SK-N-SH treated with all-trans-retinoic acid at 6 μM for 48 hours (cell line): ENCODE results near the gene UIMC1.

Experiments used
- ATAC-seq: fragments of 200-7000 bp; cut with Tn5 transposase; 3 replicates; pipeline ENCODE4 v1.9.1; 2020; ENCODE audit warnings: mild to moderate bottlenecking, moderate library complexity
- ARNTL ChIP-seq: fragments of 450-650 bp; formaldehyde crosslinking; IDR thresholded peaks from 2 replicates; pipeline ENCODE4 v1.5.0; 2020; ENCODE audit warnings: low read depth, mild to moderate bottlenecking, moderate library complexity, borderline replicate concordance
- BACH2 ChIP-seq: fragments of 250-450 bp; sonication (Bioruptor Pico); IDR thresholded peaks from 2 replicates; pipeline ENCODE4 v1.9.0; 2021; ENCODE audit warnings: mild to moderate bottlenecking, borderline replicate concordance
- CREB5 ChIP-seq: fragments of 250-450 bp; sonication (Bioruptor Pico); IDR thresholded peaks from 2 replicates; pipeline ENCODE4 v1.5.1; 2020; ENCODE audit warnings: low read depth, mild to moderate bottlenecking, moderate library complexity
- CSDC2 ChIP-seq: fragments of 250-450 bp; sonication (Bioruptor Pico); IDR thresholded peaks from 2 replicates; pipeline ENCODE4 v1.5.0; 2020; ENCODE audit warnings: mild to moderate bottlenecking, moderate library complexity
- CSRNP3 ChIP-seq: fragments of 250-450 bp; sonication (Bioruptor Pico); IDR thresholded peaks from 2 replicates; pipeline ENCODE4 v1.5.1; 2021; ENCODE audit warnings: mild to moderate bottlenecking, moderate library complexity
- ESRRG ChIP-seq: fragments of 250-450 bp; sonication (Bioruptor Pico); IDR thresholded peaks from 2 replicates; pipeline ENCODE4 v1.6.1; 2021; ENCODE audit warnings: mild to moderate bottlenecking
- GLIS3 ChIP-seq: fragments of 250-450 bp; sonication (Bioruptor Pico); IDR thresholded peaks from 2 replicates; pipeline ENCODE4 v1.5.0; 2020; ENCODE audit warnings: mild to moderate bottlenecking, moderate library complexity
- ISL1 ChIP-seq: fragments of 250-450 bp; sonication (Bioruptor Pico); IDR thresholded peaks from 2 replicates; pipeline ENCODE4 v2.1.2; 2022; ENCODE audit warnings: mild to moderate bottlenecking, moderate library complexity
- OSR1 ChIP-seq: fragments of 250-450 bp; sonication (Bioruptor Pico); IDR thresholded peaks from 2 replicates; pipeline ENCODE4 v1.8.0; 2022; ENCODE audit warnings: moderate library complexity, mild to moderate bottlenecking, inconsistent platforms
- PATZ1 ChIP-seq: fragments of 250-450 bp; sonication (Bioruptor Pico); IDR thresholded peaks from 2 replicates; pipeline ENCODE4 v1.8.0; 2020; ENCODE audit warnings: mild to moderate bottlenecking, moderate library complexity, borderline replicate concordance
- POU6F1 ChIP-seq: fragments of 250-450 bp; sonication (Bioruptor Pico); IDR thresholded peaks from 2 replicates; pipeline ENCODE4 v1.8.0; 2021; ENCODE audit warnings: low read depth, mild to moderate bottlenecking, moderate library complexity, borderline replicate concordance
- PPARA ChIP-seq: fragments of 250-450 bp; sonication (Bioruptor Pico); IDR thresholded peaks from 2 replicates; pipeline ENCODE4 v1.5.0; 2020; ENCODE audit warnings: mild to moderate bottlenecking, borderline replicate concordance
- RARB ChIP-seq: fragments of 250-450 bp; sonication (Bioruptor Pico); IDR thresholded peaks from 2 replicates; pipeline ENCODE4 v1.8.0; 2021; ENCODE audit warnings: mild to moderate bottlenecking, moderate library complexity
- SNAI2 ChIP-seq: fragments of 250-450 bp; sonication (Bioruptor Pico); IDR thresholded peaks from 2 replicates; pipeline ENCODE4 v1.5.0; 2020; ENCODE audit warnings: mild to moderate bottlenecking, moderate library complexity
- TCF4 ChIP-seq: fragments of 250-450 bp; sonication (Bioruptor Pico); IDR thresholded peaks from 2 replicates; pipeline ENCODE4 v1.8.0; 2021; ENCODE audit warnings: mild to moderate bottlenecking, moderate library complexity, borderline replicate concordance
- TOX ChIP-seq: fragments of 250-450 bp; sonication (Bioruptor Pico); IDR thresholded peaks from 2 replicates; pipeline ENCODE4 v1.8.0; 2021; ENCODE audit warnings: mild to moderate bottlenecking, moderate library complexity, borderline replicate concordance
- TSHZ2 ChIP-seq: fragments of 250-450 bp; sonication (Bioruptor Pico); IDR thresholded peaks from 2 replicates; pipeline ENCODE4 v1.5.0; 2020; ENCODE audit warnings: mild to moderate bottlenecking, moderate library complexity
- ZC3H10 ChIP-seq: fragments of 250-450 bp; sonication (Bioruptor Pico); IDR thresholded peaks from 2 replicates; pipeline ENCODE4 v1.5.1; 2021; ENCODE audit warnings: mild to moderate bottlenecking, moderate library complexity
- ZFP3 ChIP-seq: fragments of 250-450 bp; sonication (Bioruptor Pico); IDR thresholded peaks from 2 replicates; pipeline ENCODE4 v1.5.0; 2020; ENCODE audit warnings: mild to moderate bottlenecking, moderate library complexity
- ZFP30 ChIP-seq: fragments of 450-650 bp; formaldehyde crosslinking; IDR thresholded peaks from 2 replicates; pipeline ENCODE4 v1.5.0; 2022; ENCODE audit warnings: mild to moderate bottlenecking, moderate library complexity
- ZNF70 ChIP-seq: fragments of 450-650 bp; formaldehyde crosslinking; IDR thresholded peaks from 2 replicates; pipeline ENCODE4 v1.5.0; 2020; ENCODE audit warnings: mild to moderate bottlenecking, moderate library complexity
- ZNF8 ChIP-seq: fragments of 450-650 bp; formaldehyde crosslinking; IDR thresholded peaks from 2 replicates; pipeline ENCODE4 v1.5.0; 2020; ENCODE audit warnings: mild to moderate bottlenecking, moderate library complexity

Gene UIMC1

GRCh38 chr5:176916337-176916736 lies 90.2 kb downstream of the UIMC1 start:
- no peak for ATAC-seq
- TF ChIP-seq PPARA (CRISPR knock-in tag) (no peak), ZNF8 (CRISPR knock-in tag) (no peak)

- ATAC-seq = no peak
- TF ChIP-seq ISL1 (CRISPR knock-in tag) (no peak), ZNF70 (CRISPR knock-in tag) (no peak), ZFP3 (CRISPR knock-in tag) (no peak), CSDC2 (no peak), TCF4 (CRISPR knock-in tag) (no peak), ESRRG (CRISPR knock-in tag) (no peak), TOX (CRISPR knock-in tag) (no peak), OSR1 (CRISPR knock-in tag) (no peak), GLIS3 (CRISPR knock-in tag) (no peak), ARNTL (CRISPR knock-in tag) (no peak), CSRNP3 (CRISPR knock-in tag) (no peak), ZFP30 (CRISPR knock-in tag) (no peak), TSHZ2 (CRISPR knock-in tag) (no peak)
Observed at GRCh38 chr5:176915906-176916305, 90.7 kb downstream of the UIMC1 start.

- TF ChIP-seq TOX (CRISPR knock-in tag) (no peak), ZC3H10 (CRISPR knock-in tag) (no peak), RARB (CRISPR knock-in tag) (no peak), GLIS3 (CRISPR knock-in tag) (no peak), BACH2 (no peak), SNAI2 (CRISPR knock-in tag) (no peak), ISL1 (CRISPR knock-in tag) (no peak), TCF4 (CRISPR knock-in tag) (no peak)
- ATAC-seq = no peak
Observed at GRCh38 chr5:176912115-176912514, 94.5 kb downstream of the UIMC1 start.

- TF ChIP-seq CREB5 = no peak
- no peak for TF ChIP-seq ZC3H10 (CRISPR knock-in tag)
- no peak for TF ChIP-seq POU6F1 (CRISPR knock-in tag)
- TF ChIP-seq ZFP3 (CRISPR knock-in tag) = no peak
- TF ChIP-seq ZNF8 (CRISPR knock-in tag) = no peak
- no peak for TF ChIP-seq ZNF70 (CRISPR knock-in tag)
- TF ChIP-seq RARB (CRISPR knock-in tag) = no peak
- TF ChIP-seq ISL1 (CRISPR knock-in tag) = no peak
- TF ChIP-seq ESRRG (CRISPR knock-in tag) = no peak
- no peak for TF ChIP-seq PATZ1 (CRISPR knock-in tag)
- TF ChIP-seq TOX (CRISPR knock-in tag) = no peak
- no peak for TF ChIP-seq CSRNP3 (CRISPR knock-in tag)
- no peak for TF ChIP-seq GLIS3 (CRISPR knock-in tag)
- no peak for TF ChIP-seq BACH2
- no peak for TF ChIP-seq CSDC2
- no peak for TF ChIP-seq ARNTL (CRISPR knock-in tag)
- no peak for TF ChIP-seq OSR1 (CRISPR knock-in tag)
- ATAC-seq = no peak
Observed at GRCh38 chr5:176908675-176909368, 97.8 kb downstream of the UIMC1 start.
